Measurements from ENCODE around the gene AK4.
"Not testable (repeated sequence)": the region's sequence is repeated elsewhere in the genome, so short reads cannot be mapped to it uniquely, and the experiment has no call there.

AK4 gene

GRCh38 chr1:65214340-65215027 lies 66.5 kb downstream of the AK4 start:
- DNase-seq (ENCODE audit: low read depth) = no peak

- no peak for DNase-seq (ENCODE audit: low read depth)
Observed at GRCh38 chr1:65216989-65217388, 69.0 kb downstream of the AK4 start.

DNA sequence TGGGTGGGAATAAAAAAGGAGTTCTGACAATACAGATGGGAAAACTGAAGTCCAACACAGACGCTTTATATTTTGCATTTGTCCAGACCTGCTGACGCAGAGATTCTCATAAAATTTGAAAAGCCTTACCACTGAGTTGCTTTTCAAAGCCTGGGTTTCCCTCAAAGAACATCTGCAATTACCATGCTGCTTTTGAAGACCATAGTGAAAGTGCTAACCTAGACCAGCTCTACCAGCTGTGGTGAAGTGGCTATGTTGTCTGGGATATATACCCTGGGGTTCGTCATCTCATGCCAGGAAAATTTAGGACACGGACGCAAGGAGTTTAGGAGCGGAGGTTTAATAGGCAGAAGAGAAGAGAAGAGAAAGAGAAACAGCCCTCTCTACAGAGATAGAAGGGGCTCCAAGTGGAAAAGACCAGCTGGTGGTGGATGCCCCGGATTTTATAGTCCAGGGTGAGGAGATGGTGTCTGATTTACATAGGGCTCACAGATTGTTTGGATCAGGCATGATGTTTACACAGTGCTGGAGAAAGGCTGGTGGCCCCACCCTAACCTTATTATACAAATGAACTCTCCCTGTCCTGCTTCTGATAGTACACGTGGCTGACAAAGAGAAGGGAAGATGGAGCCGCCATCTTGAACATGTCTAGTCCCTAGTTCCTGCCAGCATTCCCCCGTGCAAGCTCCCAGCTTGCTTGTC lies 73.8 kb downstream of the AK4 start:
- DNase-seq (ENCODE audit: low read depth) = no peak

DNA sequence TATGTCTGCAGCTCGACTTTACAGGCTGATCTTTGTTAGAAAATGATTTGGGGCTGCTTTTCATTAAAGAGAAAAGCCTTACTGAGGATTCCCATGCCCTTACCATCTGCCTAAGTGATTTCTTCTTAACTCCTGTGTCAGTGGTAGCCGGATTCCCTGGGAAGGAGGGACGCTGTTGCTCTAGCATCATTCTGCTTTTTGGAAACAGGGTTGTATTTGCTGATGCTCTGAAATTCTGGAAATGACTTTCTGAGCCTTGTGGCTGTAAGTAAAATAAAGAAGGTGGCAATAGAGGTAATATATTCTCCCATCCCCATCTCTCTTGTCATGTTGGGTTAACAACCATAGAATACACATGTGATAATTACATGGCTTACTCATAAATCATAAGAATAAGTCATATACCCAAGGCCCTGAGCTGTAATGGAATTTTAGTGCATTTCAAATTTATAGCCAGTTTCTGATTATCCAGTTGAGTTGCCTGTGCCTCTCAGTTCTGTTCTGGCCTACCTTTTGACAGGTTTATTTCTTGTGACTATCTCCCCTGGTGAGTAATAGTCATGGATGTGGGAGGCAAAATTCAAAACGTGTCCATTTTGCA lies 74.4 kb downstream of the AK4 start:
- DNase-seq (ENCODE audit: low read depth) = no peak

DNA sequence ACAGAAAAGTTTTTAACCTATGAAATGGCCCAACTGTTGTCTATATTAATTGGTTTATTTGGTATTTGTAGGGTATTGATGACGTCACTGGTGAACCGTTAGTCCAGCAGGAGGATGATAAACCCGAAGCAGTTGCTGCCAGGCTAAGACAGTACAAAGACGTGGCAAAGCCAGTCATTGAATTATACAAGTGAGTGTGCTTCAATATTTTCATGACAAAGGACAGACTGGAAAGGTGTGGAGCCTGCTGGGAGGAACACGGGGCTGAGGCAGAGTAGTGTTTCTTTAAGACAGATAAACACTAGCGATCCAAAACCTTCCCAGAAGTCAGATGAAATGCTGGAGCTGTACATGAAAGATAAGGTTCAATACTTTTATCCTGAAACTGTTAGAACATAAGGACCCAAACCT lies 76.7 kb downstream of the AK4 start:
- DNase-seq (ENCODE audit: low read depth) = no peak

GRCh38 chr1:65225179-65225578 lies 77.2 kb downstream of the AK4 start:
- DNase-seq (ENCODE audit: low read depth) = no peak

- no peak for DNase-seq (ENCODE audit: low read depth)
Observed at GRCh38 chr1:65229201-65229600, 81.2 kb downstream of the AK4 start.

DNA sequence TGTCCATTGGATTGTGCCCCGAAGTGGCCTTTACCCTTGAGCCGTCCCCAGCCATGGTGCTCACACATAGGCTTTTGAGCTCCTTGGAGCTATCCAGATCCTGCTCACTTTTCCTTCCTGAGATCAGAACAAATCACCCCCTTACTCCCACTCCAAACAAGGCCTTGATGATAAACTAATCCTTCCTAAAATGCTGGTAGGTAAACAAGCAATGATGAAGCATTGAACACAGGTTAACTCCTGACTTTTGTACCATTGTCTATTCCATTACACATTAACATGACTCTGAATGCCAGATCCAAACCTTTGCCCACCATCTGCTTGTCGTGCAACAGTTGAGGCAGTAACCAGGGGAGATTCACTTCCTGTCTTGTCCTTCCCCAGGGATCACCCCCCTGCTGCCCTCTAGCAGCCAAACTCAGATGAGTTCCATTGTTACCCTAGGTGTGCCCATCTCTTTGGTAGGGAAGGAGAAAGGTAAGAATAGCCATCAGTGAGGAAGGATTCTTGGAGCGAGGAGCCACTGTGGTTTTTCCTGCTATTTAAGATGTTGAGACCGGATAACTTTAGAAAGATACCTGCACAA lies 81.8 kb downstream of the AK4 start:
- DNase-seq (ENCODE audit: low read depth) = no peak

DNA sequence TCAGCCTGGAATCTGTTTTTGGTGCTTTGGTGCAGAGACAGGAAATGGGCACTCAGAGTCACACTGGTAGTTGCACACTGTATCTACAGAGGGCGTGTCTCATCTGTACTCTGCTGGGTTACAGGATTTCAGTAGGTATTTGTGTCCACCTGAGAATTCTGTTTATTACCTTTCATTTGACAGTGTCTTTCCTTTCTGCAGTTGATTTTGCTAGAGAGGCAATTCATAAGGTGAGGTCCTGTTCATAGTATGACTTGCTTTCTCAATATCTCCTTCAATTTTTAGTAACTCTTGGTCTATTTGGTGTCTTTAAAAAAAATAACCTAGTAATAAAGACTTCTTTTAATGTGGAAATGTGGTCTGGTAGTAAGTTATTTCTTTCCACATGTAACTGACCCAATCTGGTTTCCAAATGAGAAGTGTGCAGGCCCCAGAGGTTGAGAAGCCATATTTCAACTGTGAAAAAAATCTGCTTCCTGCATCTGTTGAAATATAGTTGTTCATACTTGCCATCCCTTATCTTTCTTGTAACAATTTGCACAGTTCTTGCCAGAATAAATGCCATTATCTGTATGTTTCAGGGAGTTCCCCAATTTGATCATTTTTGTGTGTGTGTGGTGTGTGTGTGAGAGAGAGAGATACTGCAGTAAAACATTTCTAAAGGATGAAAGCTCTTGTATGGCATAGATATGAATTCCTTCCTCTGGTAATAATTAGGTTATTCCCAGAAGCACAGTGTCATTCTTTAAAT lies 82.9 kb downstream of the AK4 start:
- DNase-seq (ENCODE audit: low read depth) = no peak

DNA sequence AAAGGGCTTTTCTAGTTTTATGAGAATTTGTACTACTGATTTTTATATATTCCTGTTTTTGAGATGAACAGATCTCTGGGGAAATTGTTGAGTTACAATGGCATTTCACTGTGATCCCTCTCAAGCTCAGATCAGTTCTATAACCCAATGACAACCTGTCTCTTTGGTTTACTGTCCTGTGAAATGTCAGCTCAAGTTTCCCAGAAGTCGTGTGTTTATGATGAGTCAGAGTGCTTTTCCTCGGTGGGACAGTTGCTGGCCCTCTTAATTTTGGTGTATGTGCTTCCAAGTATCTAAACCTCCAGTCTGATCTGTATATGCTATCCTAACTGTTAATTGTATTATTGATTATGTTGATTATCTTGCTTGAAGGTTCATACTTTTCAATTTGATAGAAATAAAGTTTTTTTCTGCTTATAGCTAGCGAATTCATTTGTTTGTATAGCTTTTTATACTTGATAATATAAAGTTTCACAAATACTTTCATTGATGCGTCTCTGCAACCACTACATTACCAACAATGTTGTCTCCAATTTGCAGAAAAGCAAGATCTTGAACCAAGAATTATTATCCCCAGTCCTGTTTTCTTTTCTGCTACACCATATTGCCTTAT lies 83.8 kb downstream of the AK4 start:
- DNase-seq (ENCODE audit: low read depth) = no peak

- no peak for DNase-seq (ENCODE audit: low read depth)
Observed at GRCh38 chr1:65232461-65232990, 84.5 kb downstream of the AK4 start.

DNA sequence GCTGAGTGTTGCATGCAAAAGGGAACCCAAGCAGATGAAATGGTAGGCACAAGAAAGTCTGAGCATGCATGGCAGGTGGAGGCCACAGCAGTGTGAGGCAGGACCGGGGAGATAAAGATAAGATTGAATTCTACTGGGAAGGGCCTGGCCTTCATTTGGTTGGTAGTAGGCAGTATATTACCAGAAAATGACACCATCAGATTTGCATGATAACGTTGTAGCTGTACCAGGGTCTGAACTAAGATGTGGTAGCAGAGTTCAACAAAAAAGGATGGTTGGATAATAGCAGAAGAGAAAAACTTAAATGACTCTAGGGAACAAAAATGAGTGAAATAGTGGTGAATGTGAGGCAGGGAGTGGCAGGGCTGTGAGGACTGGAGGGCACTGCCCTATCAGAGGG lies 85.8 kb downstream of the AK4 start:
- DNase-seq (ENCODE audit: low read depth) = no peak

DNA sequence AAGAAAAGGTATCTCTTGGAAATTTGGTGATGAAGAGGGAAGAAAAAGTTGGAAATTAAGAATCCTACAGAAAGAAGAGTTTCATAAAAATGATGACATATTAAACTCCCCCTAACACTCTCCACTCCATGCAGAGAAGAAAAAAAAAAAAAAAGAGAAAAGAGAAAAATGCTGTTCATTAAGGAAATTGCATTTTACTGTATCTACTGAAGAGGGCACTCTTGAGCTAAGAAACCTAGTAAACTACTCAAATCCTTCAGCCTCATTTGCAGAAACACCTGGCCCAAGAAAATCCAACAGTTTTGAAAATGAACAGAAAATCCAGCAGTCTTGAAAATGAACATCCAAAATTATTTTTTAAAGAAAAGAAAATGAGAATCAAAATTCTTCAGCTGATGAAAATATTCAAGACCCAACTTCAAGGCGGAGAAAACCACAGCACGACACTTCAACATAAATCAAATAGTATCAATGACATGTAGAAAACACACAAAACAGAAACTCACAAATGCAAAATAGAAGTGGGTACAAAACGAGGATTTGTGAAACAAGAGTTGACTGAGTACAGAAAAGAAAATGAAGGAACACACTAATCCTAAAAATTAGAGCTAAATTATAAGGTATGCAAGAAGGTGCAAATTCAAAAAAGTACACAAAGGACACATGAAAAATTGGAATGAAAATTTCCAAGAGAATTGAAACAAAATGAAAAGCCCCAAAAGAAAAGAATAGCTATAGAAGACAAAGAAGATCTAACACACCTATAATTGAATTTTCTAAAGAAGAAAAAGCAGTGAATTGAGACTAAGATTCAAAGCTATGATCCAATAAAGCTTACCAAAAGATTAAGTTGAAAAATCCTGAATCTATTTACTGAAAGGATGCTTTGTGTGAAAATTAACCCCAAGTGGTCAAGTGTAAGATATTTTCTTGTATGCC lies 88.1 kb downstream of the AK4 start:
- no peak for DNase-seq (ENCODE audit: low read depth)

DNA sequence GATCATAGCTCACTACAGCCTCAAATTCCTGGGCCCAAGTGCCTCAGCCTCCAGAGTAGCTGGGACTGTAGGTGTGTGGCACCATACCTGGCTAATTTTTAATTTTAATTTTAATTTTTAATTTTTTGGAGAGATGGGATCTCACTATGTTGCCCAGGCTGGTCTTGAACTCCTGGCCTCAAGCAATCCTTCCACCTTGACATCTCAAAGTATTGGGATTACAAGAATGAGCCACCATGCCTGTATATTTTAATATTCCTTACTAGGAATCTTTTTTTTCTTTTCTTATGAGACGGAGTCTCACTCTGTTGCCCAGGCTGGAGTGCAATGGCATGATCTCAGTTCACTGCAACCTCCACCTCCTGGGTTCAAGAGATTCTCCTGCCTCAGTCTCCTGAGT lies 89.1 kb downstream of the AK4 start:
- DNase-seq (ENCODE audit: low read depth) = not testable (repeated sequence)

DNA sequence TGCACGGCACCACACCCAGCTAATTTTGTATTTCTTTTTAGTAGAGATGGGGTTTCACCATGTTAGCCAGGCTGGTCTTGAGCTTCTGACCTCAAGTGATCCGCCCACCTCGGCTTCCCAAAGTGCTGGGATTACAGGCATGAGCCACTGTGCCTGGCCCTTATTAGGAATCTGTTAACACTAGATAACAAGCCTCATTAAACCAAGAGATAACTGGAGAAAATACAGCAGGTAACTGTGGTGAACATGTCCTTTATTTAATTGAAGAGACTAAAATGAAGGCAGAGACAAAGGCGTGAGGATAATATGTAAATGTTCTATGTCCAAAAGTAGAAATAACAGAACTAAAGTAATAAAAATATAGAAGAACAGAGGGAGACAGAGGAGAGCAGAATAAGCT lies 89.5 kb downstream of the AK4 start:
- no peak for DNase-seq (ENCODE audit: low read depth)

DNA sequence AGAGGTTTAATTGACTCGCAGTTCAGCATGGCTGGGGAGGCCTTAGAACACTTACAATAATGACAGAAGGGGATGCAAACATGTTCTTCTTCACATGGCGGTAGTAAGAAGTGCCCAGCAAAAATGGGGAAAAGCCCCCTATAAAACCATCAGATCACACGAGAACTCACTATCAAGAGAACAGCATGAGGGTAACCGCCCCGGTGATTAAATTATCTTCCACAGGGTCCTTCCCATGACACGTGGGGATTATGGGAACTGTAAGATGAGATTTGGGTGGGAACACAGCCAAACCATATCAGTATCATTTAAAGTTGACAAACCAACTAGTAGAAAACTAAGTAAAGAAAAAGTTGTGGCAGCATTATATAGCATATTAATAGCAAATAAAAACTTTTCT lies 90.0 kb downstream of the AK4 start:
- DNase-seq (ENCODE audit: low read depth) = no peak

- DNase-seq (ENCODE audit: low read depth) = no peak
Observed at GRCh38 chr1:65243491-65243890, 95.5 kb downstream of the AK4 start.

- DNase-seq (ENCODE audit: low read depth) = no peak
Observed at GRCh38 chr1:65245295-65245694, 97.3 kb downstream of the AK4 start.

GRCh38 chr1:65247419-65248359 lies 99.7 kb downstream of the AK4 start:
- DNase-seq (ENCODE audit: low read depth) = no peak

All from activated T-cell treated with anti-CD3 and anti-CD28 coated beads for 24 hours (primary cell).